ENCODE measurements around the gene P4HTM.

Gene P4HTM

DNA sequence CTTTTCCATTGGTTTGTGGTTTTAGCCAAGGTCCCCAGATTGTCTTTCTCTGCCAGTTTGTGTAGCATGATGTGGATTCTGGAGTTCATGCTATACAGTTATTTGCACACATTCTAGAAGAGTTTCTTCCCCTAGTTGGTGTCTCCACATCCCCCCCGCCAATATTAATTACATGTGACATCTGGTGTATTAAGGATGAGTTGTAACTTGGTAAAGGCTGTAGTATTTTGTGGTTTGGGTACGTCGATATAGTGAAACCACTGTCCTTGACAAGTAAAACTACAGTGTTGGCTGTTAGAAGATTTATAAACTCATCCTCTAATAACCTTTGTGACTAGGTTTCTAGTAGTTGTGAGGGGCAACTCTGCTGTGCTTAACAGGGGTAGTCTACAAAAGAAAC is 23.7 kb upstream of the P4HTM start:
- no peak overlapping the region for H3K27ac ChIP-seq
- TF ChIP-seq ZFX (IDR thresholded peaks at IDR 0.05; ENCODE audit: borderline replicate concordance) (no peak), CTCF (IDR thresholded peaks at IDR 0.05) (no peak)

DNA sequence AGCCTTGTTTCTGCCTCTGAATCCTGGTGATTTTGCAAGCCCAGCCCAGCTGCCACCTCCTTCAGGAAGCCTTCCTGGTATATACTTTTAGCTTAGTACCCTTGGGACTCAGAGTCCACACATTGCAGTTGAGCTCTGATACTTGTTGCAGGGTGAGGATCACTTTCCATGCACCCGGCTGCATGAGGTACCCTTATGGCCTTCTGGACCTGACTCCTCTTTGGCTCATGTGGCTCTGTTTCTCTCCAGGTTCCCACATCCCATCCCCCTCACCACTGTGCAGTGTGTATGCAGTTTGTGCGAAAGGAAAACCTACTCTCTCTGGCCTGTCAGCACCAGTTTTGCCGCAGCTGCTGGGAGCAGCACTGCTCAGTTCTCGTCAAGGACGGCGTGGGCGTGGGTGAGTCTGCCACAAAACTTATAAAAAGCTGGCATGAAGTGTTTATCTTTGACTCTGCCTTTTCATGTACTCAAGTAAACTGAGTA is 23.1 kb upstream of the P4HTM start:
- no peak overlapping the region for H3K27ac ChIP-seq
- no peak for TF ChIP-seq ZFX (IDR thresholded peaks at IDR 0.05; ENCODE audit: borderline replicate concordance)
- TF ChIP-seq CTCF (IDR thresholded peaks at IDR 0.05): no peak

DNA sequence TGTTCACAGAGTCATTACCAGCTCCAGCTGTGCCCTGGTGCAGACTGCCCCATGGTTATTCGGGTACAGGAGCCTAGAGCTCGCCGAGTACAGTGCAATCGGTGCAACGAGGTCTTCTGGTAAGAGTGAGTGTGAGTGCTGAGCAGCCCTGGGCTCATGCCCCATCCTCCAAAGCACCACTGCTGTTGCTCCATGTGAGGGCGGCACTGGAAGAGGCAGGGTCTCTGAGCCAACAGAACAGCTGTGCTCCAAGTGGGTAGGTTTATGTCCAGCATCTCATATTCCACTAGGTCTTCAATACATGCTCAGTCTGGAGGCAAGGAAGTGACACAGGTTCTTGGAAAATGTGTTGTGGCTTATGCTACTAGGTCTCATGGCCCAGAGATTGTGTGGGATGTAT is 19.5 kb upstream of the P4HTM start:
- no peak for TF ChIP-seq ZFX (IDR thresholded peaks at IDR 0.05; ENCODE audit: borderline replicate concordance)
- no peak for TF ChIP-seq CTCF (IDR thresholded peaks at IDR 0.05)
- H3K27ac ChIP-seq: no peak overlapping the region

GRCh38 chr3:48974076-48974864 is 15.8 kb upstream of the P4HTM start:
- H3K27ac ChIP-seq: no peak overlapping the region
- TF ChIP-seq CTCF (IDR thresholded peaks at IDR 0.05): no peak
- no peak for TF ChIP-seq ZFX (IDR thresholded peaks at IDR 0.05; ENCODE audit: borderline replicate concordance)

- no peak for TF ChIP-seq CTCF (IDR thresholded peaks at IDR 0.05)
- TF ChIP-seq ZFX (IDR thresholded peaks at IDR 0.05; ENCODE audit: borderline replicate concordance): no peak
- H3K27ac ChIP-seq: no peak overlapping the region; the same call in 1 of the 2 replicates
Measured at GRCh38 chr3:48979451-48979850, 10.6 kb upstream of the P4HTM start.

DNA sequence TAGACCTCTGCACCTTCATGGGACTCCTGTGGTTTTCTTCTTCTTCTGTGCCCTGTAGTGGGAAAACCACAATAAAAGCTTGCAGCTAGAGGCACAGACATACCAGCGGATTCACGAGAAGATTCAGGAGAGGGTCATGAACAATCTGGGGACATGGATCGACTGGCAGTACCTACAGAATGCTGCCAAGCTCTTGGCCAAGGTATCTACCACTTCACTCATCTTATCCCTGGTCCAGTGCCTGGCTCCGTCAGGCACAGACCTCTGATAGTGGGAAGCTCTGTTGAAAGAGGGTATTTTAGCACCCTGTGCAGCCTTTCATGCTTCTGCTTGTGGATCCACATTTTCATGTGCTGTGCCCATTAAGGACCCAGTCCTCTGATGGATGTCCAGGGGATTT is 9.7 kb upstream of the P4HTM start:
- no peak for TF ChIP-seq ZFX (IDR thresholded peaks at IDR 0.05; ENCODE audit: borderline replicate concordance)
- no peak for TF ChIP-seq CTCF (IDR thresholded peaks at IDR 0.05)
- no peak overlapping the region; the same call in 1 of the 2 replicates for H3K27ac ChIP-seq

DNA sequence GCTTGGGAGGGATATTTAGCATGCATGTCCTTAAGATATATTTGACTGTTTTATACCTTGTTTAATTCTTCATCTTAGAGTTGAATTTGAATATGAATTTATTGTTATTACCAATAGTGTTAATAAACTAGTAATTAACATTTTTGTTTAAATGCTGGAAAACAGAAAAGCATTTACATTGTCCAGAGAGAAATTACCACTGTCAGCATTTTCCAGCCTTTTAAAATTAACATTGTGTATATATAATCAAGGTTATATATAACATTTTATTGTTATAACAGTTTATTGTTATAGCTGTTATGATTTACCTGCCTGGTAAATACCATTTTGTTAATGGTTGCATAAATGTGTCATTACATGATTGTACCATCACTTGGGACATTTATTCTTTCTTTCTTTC is 8.0 kb upstream of the P4HTM start:
- no peak overlapping the region for H3K27ac ChIP-seq
- no peak for TF ChIP-seq CTCF (IDR thresholded peaks at IDR 0.05)
- no peak for TF ChIP-seq ZFX (IDR thresholded peaks at IDR 0.05; ENCODE audit: borderline replicate concordance)

All from 22Rv1 (cell line).